ENCODE data around the gene TRAP1. TPM values are rescaled to one million over a fixed set of nuclear protein-coding genes. Genes with fewer than 3 reads are reported as not detected.
"Not testable (repeated sequence)": the region's sequence is repeated elsewhere in the genome, so short reads cannot be mapped to it uniquely, and the experiment has no call there.

The TRAP1 gene
- polyA plus RNA-seq, 4 donors, result 25.5 to 89.2 (median 64.5) TPM

DNA sequence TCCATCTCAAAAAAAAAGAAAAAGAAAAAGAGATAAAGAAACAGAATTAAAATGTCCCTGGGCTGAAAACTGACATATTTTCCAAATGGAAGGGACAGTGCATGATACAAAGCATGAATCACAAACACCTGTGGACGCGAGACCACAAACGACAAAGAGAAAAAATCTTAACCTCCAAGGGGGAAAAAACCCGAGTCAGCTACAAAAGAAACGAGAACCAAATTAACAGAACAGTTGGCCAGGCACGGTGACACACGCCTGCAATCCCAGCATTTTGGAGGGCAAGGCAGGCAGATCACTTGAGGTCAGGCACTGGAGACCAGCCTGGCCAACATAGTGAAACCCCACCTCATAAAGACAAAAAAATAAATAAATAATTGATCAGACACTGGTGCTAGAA is 1.9 kb downstream of the TRAP1 start:
- Histone ChIP-seq H3K4me3 (ENCODE audit: low read depth in 1 of 3, low read length in 3 of 3) (no peak overlapping the region), H3K4me1 (ENCODE audit: control insufficient read depth in 3 of 3, insufficient read depth in 2 of 3, low read depth in 1 of 3, low read length in 2 of 3) (peaks cover 0 to 30% (median 3%) of the 10 kb centered on the region in 3 donors), H3K27ac (ENCODE audit: low read depth in 1 of 3, low read length in 2 of 3) (no peak overlapping the region), H3K9me3 (ENCODE audit: control insufficient read depth in 2 of 2, insufficient read depth in 1 of 2, low read depth in 1 of 2, low read length in 1 of 2) (no peaks in the 10 kb centered on the region), H3K27me3 (ENCODE audit: control insufficient read depth in 3 of 3, insufficient read depth in 3 of 3, low read length in 3 of 3) (no peaks in the 10 kb centered on the region), H3K36me3 (ENCODE audit: control insufficient read depth in 3 of 3, insufficient read depth in 2 of 3, low read depth in 1 of 3, low read length in 3 of 3) (peaks cover 0 to 25% (median 0%) of the 10 kb centered on the region in 3 donors)
- WGBS, 3 donors, result 87 to 94% (median 89%) methylated on average over 7 of the region's 7 CpGs
- FAIRE-seq (no peak), DNase-seq (no peak)

DNA sequence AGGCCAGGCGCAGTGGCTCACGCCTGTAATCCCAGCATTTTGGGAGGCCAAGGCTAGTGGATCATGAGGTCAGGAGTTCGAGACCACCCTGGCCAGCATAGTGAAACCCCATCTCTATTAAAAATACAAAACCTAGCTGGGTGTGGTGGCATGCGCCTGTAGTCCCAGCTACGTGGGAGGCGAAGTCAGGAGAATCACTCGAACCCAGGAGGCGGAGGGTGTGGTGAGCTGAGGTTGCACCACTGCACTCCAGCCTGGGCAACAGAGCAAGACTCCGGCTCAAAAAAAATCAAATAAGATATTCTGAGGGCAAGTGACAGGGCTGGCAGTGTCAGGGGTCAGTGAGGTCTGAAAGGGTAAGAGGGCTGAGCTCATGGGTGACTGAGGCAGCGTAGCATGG is 2.9 kb downstream of the TRAP1 start:
- not testable (repeated sequence) for DNase-seq, FAIRE-seq

DNA sequence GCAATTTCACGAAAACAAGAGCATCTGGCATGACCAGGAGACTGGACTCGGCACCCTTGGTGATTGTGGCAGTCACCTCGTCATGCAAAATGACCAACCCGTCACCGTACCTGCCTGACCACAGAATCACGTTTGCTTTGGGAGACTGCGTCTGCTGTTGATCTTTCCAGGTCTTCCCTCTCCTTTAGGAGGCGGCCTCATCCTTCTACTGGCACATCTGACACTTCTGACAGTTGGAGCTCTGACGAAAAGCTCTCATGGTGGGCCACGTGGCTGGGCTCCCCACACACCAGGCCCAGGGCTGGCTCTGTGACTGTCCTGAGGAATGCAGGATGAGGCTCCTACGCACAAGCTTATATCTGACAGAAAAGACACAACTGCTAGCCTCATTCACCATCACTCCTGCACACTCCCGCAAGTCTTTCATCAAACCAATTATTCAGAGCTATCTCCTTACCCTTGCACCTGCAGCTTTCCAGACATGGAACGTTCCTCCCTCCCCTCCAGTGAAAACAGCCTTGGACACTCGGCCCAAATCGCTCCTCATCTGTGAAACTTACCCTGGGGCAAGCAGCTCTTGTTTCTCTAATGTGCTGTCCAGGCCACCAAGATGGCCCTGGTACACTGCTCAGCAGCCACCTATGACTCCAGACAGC is 3.6 kb downstream of the TRAP1 start:
- Histone ChIP-seq H3K27me3 (ENCODE audit: control insufficient read depth in 3 of 3, insufficient read depth in 3 of 3, low read length in 3 of 3) (no peaks in the 10 kb centered on the region), H3K4me3 (ENCODE audit: low read depth in 1 of 3, low read length in 3 of 3) (no peak overlapping the region), H3K36me3 (ENCODE audit: control insufficient read depth in 3 of 3, insufficient read depth in 2 of 3, low read depth in 1 of 3, low read length in 3 of 3) (peaks cover 0 to 35% (median 0%) of the 10 kb centered on the region in 3 donors), H3K4me1 (ENCODE audit: control insufficient read depth in 3 of 3, insufficient read depth in 2 of 3, low read depth in 1 of 3, low read length in 2 of 3) (peaks cover 0 to 30% (median 3%) of the 10 kb centered on the region in 3 donors), H3K9me3 (ENCODE audit: control insufficient read depth in 2 of 2, insufficient read depth in 1 of 2, low read depth in 1 of 2, low read length in 1 of 2) (no peaks in the 10 kb centered on the region), H3K27ac (ENCODE audit: low read depth in 1 of 3, low read length in 2 of 3) (peak overlapping the region in 1 of 3 donors; percentile 85)
- DNase-seq (no peak), FAIRE-seq (no peak)
- WGBS, 3 donors, result 91% methylated on average over 15 of the region's 15 CpGs

More for the DNA sequence above, 2.9 kb downstream of the TRAP1 start:
- H3K27me3 ChIP-seq (ENCODE audit: control insufficient read depth in 3 of 3, insufficient read depth in 3 of 3, low read length in 3 of 3); H3K4me3 ChIP-seq (ENCODE audit: low read depth in 1 of 3, low read length in 3 of 3); H3K9me3 ChIP-seq (ENCODE audit: control insufficient read depth in 2 of 2, insufficient read depth in 1 of 2, low read depth in 1 of 2, low read length in 1 of 2); H3K27ac ChIP-seq (ENCODE audit: low read depth in 1 of 3, low read length in 2 of 3): not testable (repeated sequence)
- Histone ChIP-seq H3K36me3 (ENCODE audit: control insufficient read depth in 3 of 3, insufficient read depth in 2 of 3, low read depth in 1 of 3, low read length in 3 of 3) (peaks cover 0 to 32% (median 0%) of the 10 kb centered on the region in 3 donors), H3K4me1 (ENCODE audit: control insufficient read depth in 3 of 3, insufficient read depth in 2 of 3, low read depth in 1 of 3, low read length in 2 of 3) (peaks cover 0 to 30% (median 3%) of the 10 kb centered on the region in 3 donors)
- WGBS, 3 donors, result 96 to 99% (median 96%) methylated on average over 10 of the region's 10 CpGs

DNA sequence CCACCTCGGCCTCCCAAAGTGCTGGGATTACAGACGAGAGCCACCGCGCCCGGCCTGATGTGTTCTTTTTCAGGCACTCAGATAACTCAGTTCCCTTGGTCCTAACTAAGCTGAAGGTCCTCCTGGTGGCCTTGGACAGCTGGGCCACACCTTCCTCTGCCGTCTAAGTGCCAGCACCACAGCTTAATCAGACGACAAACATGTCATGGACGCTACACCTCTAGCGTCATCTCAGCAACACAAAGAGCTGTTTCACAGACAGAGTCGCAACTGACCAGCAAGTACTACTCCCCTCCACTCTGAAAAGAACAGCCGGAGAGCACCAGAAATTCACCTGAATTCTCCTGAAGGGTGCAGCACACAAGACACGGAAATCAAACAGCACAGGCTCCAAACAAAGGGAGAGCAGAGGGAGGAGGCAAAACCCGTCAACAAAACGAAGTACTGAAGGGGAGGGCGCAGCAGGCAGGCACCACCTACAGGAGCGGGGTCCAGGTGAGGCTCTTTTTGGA is 4.4 kb downstream of the TRAP1 start:
- FAIRE-seq (no peak), DNase-seq (peak in 1 of 2 donors; percentile 53)

DNA sequence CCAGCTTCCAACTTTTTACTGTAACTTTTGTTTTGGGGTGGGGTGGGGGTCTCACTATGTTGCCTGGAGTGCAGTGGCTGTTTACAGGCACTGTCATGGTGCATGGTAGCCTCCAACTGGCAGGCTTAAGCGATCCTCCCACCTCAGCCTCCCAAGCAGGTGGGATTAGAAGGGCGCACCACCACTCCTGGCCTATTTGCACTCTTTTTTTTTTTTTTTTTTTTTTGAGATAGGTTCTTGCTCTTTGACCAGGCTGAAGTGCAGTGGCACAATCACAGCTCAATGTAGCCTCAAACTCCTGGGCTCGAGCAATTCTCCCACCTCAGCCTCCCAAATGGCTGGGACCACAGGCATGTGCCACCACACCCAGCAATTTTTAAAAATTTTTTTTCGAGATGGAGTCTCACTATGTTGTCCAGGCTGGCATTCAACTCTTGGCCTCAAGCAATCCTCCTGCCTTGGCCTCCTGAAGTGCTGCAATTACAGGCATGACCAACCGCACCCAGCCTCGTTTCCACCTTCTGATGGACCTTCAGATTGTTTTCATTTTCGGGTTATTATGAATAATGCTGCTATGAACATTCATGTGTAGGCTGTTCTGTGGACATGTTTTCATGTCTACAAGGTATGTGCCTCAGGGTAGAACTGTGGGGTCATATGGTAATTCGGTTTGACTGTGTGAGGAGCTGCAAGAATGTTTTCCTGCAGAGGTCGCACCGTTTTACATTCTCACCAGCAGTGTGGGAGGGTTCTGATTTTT is 10.9 kb downstream of the TRAP1 start:
- H3K4me3 ChIP-seq (ENCODE audit: low read depth in 1 of 3, low read length in 3 of 3), result no peak overlapping the region
- H3K4me1 ChIP-seq (ENCODE audit: control insufficient read depth in 3 of 3, insufficient read depth in 2 of 3, low read depth in 1 of 3, low read length in 2 of 3), result peaks cover 0 to under 1% (median 0%) of the 10 kb centered on the region in 3 donors
- DNase-seq, result no peak
- peaks cover 0 to 37% (median 0%) of the 10 kb centered on the region in 3 donors for H3K36me3 ChIP-seq (ENCODE audit: control insufficient read depth in 3 of 3, insufficient read depth in 2 of 3, low read depth in 1 of 3, low read length in 3 of 3)
- WGBS, 3 donors, result 90 to 92% (median 91%) methylated on average over 10 of the region's 10 CpGs
- no peaks in the 10 kb centered on the region for H3K27me3 ChIP-seq (ENCODE audit: control insufficient read depth in 3 of 3, insufficient read depth in 3 of 3, low read length in 3 of 3)
- no peaks in the 10 kb centered on the region for H3K9me3 ChIP-seq (ENCODE audit: control insufficient read depth in 2 of 2, insufficient read depth in 1 of 2, low read depth in 1 of 2, low read length in 1 of 2)
- FAIRE-seq, result no peak
- no peak overlapping the region for H3K27ac ChIP-seq (ENCODE audit: low read depth in 1 of 3, low read length in 2 of 3)

More for the DNA sequence above, 4.4 kb downstream of the TRAP1 start:
- peak overlapping the region in 1 of 3 donors; percentile 85 for H3K27ac ChIP-seq (ENCODE audit: low read depth in 1 of 3, low read length in 2 of 3)
- H3K4me3 ChIP-seq (ENCODE audit: low read depth in 1 of 3, low read length in 3 of 3), result no peak overlapping the region
- peaks cover 0 to 39% (median 0%) of the 10 kb centered on the region in 3 donors for H3K36me3 ChIP-seq (ENCODE audit: control insufficient read depth in 3 of 3, insufficient read depth in 2 of 3, low read depth in 1 of 3, low read length in 3 of 3)
- H3K27me3 ChIP-seq (ENCODE audit: control insufficient read depth in 3 of 3, insufficient read depth in 3 of 3, low read length in 3 of 3), result no peaks in the 10 kb centered on the region
- no peaks in the 10 kb centered on the region for H3K9me3 ChIP-seq (ENCODE audit: control insufficient read depth in 2 of 2, insufficient read depth in 1 of 2, low read depth in 1 of 2, low read length in 1 of 2)
- peaks cover 0 to 25% (median 3%) of the 10 kb centered on the region in 3 donors for H3K4me1 ChIP-seq (ENCODE audit: control insufficient read depth in 3 of 3, insufficient read depth in 2 of 3, low read depth in 1 of 3, low read length in 2 of 3)
- 75 to 86% (median 79%) methylated on average over 16 of the region's 16 CpGs for WGBS, 3 donors

DNA sequence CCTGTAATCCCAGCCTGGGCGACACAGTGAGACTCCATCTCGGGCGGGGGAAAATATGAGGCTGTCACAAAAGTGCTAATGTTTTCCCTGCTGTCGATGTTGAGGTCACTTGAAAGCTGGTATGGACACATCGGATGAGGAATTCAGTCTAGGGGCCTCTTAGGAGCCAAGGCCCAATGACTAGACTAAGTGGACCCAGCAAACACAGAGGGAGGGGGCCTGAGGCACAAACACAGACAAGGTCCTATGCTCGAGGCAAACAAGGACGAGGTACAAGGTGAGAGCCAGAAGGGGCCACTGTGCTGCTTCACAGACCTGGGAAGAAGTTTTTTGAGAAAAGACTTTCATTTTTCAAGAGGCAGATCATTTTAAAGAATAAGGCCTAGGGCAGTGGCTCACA is 15.2 kb downstream of the TRAP1 start:
- DNase-seq, result no peak
- WGBS, 3 donors, result 92 to 96% (median 95%) methylated on average over 7 of the region's 7 CpGs
- no peaks in the 10 kb centered on the region for H3K4me1 ChIP-seq (ENCODE audit: control insufficient read depth in 3 of 3, insufficient read depth in 2 of 3, low read depth in 1 of 3, low read length in 2 of 3)
- peaks cover 0 to 23% (median 0%) of the 10 kb centered on the region in 3 donors for H3K36me3 ChIP-seq (ENCODE audit: control insufficient read depth in 3 of 3, insufficient read depth in 2 of 3, low read depth in 1 of 3, low read length in 3 of 3)
- no peak for FAIRE-seq
- no peak overlapping the region for H3K4me3 ChIP-seq (ENCODE audit: low read depth in 1 of 3, low read length in 3 of 3)
- no peak overlapping the region for H3K27ac ChIP-seq (ENCODE audit: low read depth in 1 of 3, low read length in 2 of 3)
- H3K27me3 ChIP-seq (ENCODE audit: control insufficient read depth in 3 of 3, insufficient read depth in 3 of 3, low read length in 3 of 3), result no peaks in the 10 kb centered on the region
- H3K9me3 ChIP-seq (ENCODE audit: control insufficient read depth in 2 of 2, insufficient read depth in 1 of 2, low read depth in 1 of 2, low read length in 1 of 2), result no peaks in the 10 kb centered on the region

DNA sequence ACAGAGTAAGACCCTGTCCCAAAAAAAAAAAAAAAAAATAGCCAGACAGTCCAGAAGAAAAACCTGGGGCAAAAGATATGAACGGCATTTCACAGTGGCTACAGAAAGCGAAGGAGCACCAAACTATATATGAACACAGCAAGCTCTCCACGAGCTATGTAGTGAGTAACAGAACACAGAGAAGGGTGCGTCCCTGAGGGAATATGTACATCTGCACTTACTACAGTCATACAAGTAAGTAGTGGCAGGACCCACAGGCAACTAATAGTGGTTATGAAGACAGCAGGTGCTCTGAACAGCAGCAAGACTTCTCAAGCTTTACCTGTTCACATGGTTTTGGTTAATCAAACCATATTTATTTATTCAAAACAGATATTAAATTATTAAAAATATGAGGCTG is 15.8 kb downstream of the TRAP1 start:
- peaks cover 0 to 5% (median 0%) of the 10 kb centered on the region in 3 donors for H3K4me1 ChIP-seq (ENCODE audit: control insufficient read depth in 3 of 3, insufficient read depth in 2 of 3, low read depth in 1 of 3, low read length in 2 of 3)
- DNase-seq (no peak), FAIRE-seq (no peak)
- H3K4me3 ChIP-seq (ENCODE audit: low read depth in 1 of 3, low read length in 3 of 3), result no peak overlapping the region
- no peaks in the 10 kb centered on the region for H3K9me3 ChIP-seq (ENCODE audit: control insufficient read depth in 2 of 2, insufficient read depth in 1 of 2, low read depth in 1 of 2, low read length in 1 of 2)
- H3K27ac ChIP-seq (ENCODE audit: low read depth in 1 of 3, low read length in 2 of 3), result no peak overlapping the region
- WGBS, 3 donors, result 89 to 94% (median 93%) methylated on average over 4 of the region's 4 CpGs
- peaks cover 0 to 22% (median 0%) of the 10 kb centered on the region in 3 donors for H3K36me3 ChIP-seq (ENCODE audit: control insufficient read depth in 3 of 3, insufficient read depth in 2 of 3, low read depth in 1 of 3, low read length in 3 of 3)
- no peaks in the 10 kb centered on the region for H3K27me3 ChIP-seq (ENCODE audit: control insufficient read depth in 3 of 3, insufficient read depth in 3 of 3, low read length in 3 of 3)

DNA sequence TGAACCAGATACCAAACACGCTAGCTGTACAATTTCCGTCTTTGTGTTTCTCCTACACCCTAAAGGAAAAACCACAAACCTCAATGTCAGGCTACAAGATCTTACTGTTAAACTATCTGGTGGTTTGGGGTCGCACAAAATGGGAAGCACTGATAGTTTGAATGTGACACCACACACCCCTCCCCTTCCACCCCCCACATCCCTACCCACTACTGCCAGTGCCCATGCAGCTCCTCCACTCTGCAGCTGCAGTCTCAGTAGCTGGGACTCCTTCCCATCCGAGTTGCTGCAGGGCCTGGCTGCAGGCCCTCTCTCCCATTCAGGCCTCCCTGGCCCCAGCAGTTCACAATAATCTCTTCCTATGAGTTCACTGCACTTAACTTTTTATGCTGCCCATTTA is 18.4 kb downstream of the TRAP1 start:
- peaks cover 0 to 22% (median 0%) of the 10 kb centered on the region in 3 donors for H3K4me1 ChIP-seq (ENCODE audit: control insufficient read depth in 3 of 3, insufficient read depth in 2 of 3, low read depth in 1 of 3, low read length in 2 of 3)
- no peaks in the 10 kb centered on the region for H3K9me3 ChIP-seq (ENCODE audit: control insufficient read depth in 2 of 2, insufficient read depth in 1 of 2, low read depth in 1 of 2, low read length in 1 of 2)
- no peak for FAIRE-seq
- WGBS, 3 donors, result 70 to 90% (median 83%) methylated on average over 4 of the region's 4 CpGs
- peaks cover 0 to 24% (median 3%) of the 10 kb centered on the region in 3 donors for H3K36me3 ChIP-seq (ENCODE audit: control insufficient read depth in 3 of 3, insufficient read depth in 2 of 3, low read depth in 1 of 3, low read length in 3 of 3)
- H3K27ac ChIP-seq (ENCODE audit: low read depth in 1 of 3, low read length in 2 of 3), result no peak overlapping the region
- H3K4me3 ChIP-seq (ENCODE audit: low read depth in 1 of 3, low read length in 3 of 3), result no peak overlapping the region
- DNase-seq, result no peak
- H3K27me3 ChIP-seq (ENCODE audit: control insufficient read depth in 3 of 3, insufficient read depth in 3 of 3, low read length in 3 of 3), result no peaks in the 10 kb centered on the region
